ENCODE data around the gene WWP2.
"Not testable (repeated sequence)": the region's sequence is repeated elsewhere in the genome, so short reads cannot be mapped to it uniquely, and the experiment has no call there.

The WWP2 gene

DNA sequence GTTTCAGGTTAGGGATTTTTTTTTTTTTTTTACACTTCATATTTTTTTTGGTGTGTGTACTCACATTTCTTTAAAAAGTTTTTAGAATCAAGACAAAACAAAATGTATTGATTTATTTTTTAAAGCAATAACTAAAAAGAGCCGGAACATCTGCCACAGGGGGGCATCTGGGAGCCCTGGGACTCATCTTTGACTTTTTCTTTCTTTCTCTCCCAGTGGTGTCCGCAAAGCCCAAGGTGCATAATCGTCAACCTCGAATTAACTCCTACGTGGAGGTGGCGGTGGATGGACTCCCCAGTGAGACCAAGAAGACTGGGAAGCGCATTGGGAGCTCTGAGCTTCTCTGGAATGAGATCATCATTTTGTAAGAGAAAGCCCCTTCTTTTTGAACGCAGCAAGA lies 36.3 kb downstream of the WWP2 start:
- H3K4me1 Mint-ChIP-seq (ENCODE audit: low read depth) = no peaks in the 10 kb centered on the region
- no peaks in the 10 kb centered on the region for H3K27me3 Mint-ChIP-seq
- peaks cover 27% of the 10 kb centered on the region for H3K36me3 Mint-ChIP-seq (ENCODE audit: low read depth)
- no peaks in the 10 kb centered on the region for H3K9me3 Mint-ChIP-seq
- H3K27ac Mint-ChIP-seq = no peak overlapping the region
- no peak overlapping the region for H3K4me3 Mint-ChIP-seq

DNA sequence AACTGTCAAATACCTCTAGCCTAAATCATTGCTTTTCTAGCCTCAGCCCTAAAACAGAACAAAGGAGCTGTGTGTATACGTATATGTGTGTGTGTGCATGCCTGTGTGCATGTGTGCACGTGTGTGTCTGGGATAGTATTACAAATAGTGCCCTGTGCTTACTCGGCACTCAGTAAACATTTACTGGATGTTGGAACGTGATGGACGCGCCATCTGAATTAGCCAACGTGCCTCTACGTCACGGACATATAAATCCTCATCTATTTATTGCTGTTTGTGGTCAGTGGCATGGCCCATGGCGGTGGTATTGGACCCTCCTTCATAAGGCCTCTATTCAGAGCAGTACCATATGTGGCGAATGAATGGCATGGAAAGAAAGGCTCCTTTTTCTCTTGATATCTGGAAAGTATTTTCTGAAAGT lies 37.5 kb downstream of the WWP2 start:
- no peak overlapping the region for H3K4me3 Mint-ChIP-seq
- no peaks in the 10 kb centered on the region for H3K9me3 Mint-ChIP-seq
- H3K27ac Mint-ChIP-seq = no peak overlapping the region
- no peaks in the 10 kb centered on the region for H3K27me3 Mint-ChIP-seq
- H3K4me1 Mint-ChIP-seq (ENCODE audit: low read depth) = no peaks in the 10 kb centered on the region
- H3K36me3 Mint-ChIP-seq (ENCODE audit: low read depth) = peaks cover 28% of the 10 kb centered on the region

DNA sequence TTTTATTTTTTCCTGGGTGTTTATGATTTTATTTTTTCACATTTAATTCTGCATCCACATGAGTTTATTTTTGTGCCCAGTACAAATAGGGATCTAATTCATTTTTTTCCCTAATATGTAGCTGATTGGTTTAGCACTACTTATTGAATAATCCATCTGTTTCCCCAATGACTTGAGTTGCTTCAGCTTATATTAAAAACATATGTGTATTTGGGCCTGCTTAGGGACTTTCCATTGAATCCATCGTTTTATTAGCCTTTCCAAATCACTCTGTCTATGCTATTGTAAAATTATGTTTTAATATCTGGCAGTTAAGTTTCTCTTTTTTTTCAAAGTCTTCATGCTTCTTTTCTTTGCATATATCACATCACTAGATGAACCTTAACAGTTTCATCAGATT lies 42.2 kb downstream of the WWP2 start:
- Mint-ChIP-seq H3K4me3 (no peak overlapping the region), H3K27me3 (no peaks in the 10 kb centered on the region), H3K9me3 (no peaks in the 10 kb centered on the region), H3K4me1 (ENCODE audit: low read depth) (no peaks in the 10 kb centered on the region), H3K27ac (no peak overlapping the region), H3K36me3 (ENCODE audit: low read depth) (peaks cover 27% of the 10 kb centered on the region)

DNA sequence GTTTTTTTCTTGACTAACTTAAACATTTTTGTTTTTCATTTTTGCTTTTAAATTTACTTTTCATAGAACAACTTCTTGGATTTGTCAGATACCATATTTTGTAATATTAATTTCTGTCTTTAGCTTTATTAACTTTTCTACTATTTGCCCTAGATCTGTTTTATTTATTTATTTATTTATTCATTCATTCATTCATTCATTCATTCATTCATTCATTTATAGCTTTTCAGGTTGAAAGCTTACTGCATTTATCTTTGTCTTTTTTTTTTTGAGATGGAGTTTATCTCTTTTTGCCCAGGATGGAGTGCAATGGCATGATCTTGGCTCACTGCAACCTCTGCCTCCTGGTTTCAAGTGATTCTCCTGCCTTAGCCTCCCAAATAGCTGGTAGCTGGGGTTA lies 44.6 kb downstream of the WWP2 start:
- H3K27ac Mint-ChIP-seq; H3K9me3 Mint-ChIP-seq; H3K4me1 Mint-ChIP-seq (ENCODE audit: low read depth); H3K4me3 Mint-ChIP-seq; H3K27me3 Mint-ChIP-seq: not testable (repeated sequence)
- H3K36me3 Mint-ChIP-seq (ENCODE audit: low read depth) = peaks cover 34% of the 10 kb centered on the region

DNA sequence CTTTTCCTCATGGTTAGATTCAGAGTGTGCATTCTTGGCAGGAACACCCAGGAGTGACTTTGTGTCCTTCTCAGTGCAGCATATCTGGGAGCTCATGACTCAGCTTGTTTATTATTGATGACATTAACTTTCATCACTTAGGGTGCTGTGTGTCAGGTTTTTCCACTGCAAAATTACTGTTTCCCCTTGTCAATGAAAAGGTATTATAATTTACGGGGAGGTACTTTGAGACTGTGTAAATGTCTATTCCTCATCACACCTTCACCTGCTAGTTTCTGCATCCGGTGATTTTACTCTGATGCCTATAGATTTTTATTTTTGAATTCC lies 50.5 kb downstream of the WWP2 start:
- H3K4me3 Mint-ChIP-seq = no peak overlapping the region
- H3K27ac Mint-ChIP-seq = no peak overlapping the region
- no peaks in the 10 kb centered on the region for H3K27me3 Mint-ChIP-seq
- no peaks in the 10 kb centered on the region for H3K9me3 Mint-ChIP-seq
- H3K4me1 Mint-ChIP-seq (ENCODE audit: low read depth) = peaks cover 3% of the 10 kb centered on the region
- H3K36me3 Mint-ChIP-seq (ENCODE audit: low read depth) = peaks cover 45% of the 10 kb centered on the region

- H3K36me3 Mint-ChIP-seq (ENCODE audit: low read depth) = peaks cover 47% of the 10 kb centered on the region
- no peak overlapping the region for H3K27ac Mint-ChIP-seq
Measured at GRCh38 chr16:69814078-69814477, 51.9 kb downstream of the WWP2 start.

GRCh38 chr16:69814561-69814960 lies 52.4 kb downstream of the WWP2 start:
- peaks cover 3% of the 10 kb centered on the region for H3K4me1 Mint-ChIP-seq (ENCODE audit: low read depth)
- H3K9me3 Mint-ChIP-seq = no peaks in the 10 kb centered on the region
- H3K4me3 Mint-ChIP-seq = no peak overlapping the region
- H3K36me3 Mint-ChIP-seq (ENCODE audit: low read depth) = peaks cover 49% of the 10 kb centered on the region
- no peaks in the 10 kb centered on the region for H3K27me3 Mint-ChIP-seq
- H3K27ac Mint-ChIP-seq = no peak overlapping the region

More at GRCh38 chr16:69814078-69814477, 51.9 kb downstream of the WWP2 start:
- Mint-ChIP-seq H3K4me3 (no peak overlapping the region), H3K4me1 (ENCODE audit: low read depth) (peaks cover 3% of the 10 kb centered on the region), H3K9me3 (no peaks in the 10 kb centered on the region), H3K27me3 (no peaks in the 10 kb centered on the region)

DNA sequence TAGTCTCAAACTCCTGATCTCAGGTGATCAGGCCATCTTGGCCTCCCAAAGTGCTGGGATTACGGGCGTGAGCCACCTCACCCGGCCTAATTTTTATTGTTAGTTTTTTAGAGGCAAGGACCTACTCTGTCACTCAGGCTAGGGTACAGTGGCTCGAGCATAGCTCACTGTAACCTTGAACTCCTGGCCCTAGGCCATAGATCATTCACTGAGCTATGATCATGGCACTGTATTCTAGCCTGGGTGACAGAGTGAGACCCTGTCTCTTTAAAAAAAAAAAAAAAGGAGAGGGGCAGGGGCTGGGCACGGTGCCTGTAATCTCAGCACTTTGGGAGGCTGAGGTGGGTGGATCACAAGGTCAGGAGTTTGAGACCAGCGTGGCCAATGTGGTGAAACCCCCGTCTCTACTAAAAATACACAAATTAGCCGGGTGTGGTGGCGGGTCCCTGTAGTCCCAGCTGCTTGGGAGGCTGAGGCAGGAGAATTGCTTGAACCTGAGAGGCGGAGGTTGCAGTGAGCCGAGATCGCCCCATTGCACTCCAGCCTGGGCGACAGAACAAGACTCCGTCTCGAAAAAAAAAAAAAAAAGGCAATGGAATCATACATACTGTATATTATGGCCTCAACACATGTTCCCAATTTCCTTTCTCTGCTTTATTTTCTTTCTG lies 53.2 kb downstream of the WWP2 start:
- H3K27me3 Mint-ChIP-seq; H3K27ac Mint-ChIP-seq; H3K4me3 Mint-ChIP-seq; H3K9me3 Mint-ChIP-seq; H3K4me1 Mint-ChIP-seq (ENCODE audit: low read depth): not testable (repeated sequence)
- peaks cover 43% of the 10 kb centered on the region for H3K36me3 Mint-ChIP-seq (ENCODE audit: low read depth)

DNA sequence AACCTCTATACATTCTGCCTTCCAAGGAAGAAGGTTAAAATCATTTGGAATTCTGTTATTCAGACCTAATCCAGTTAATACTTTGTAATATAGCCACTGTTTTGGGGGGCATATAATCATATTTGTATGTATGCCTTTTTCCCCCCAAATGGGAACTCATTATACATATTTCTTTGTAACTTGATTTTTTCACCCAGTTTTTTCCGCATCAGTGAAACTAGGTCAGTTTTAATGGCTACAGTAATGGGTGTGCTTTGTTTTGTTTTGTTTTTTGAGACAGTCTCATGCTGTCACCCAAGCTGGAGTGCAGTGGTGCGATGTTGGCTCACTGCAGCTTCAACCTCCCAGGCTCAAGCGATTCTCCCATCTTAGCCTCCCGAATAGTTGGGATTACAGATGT lies 54.9 kb downstream of the WWP2 start:
- Mint-ChIP-seq H3K4me3 (no peak overlapping the region), H3K9me3 (no peaks in the 10 kb centered on the region), H3K4me1 (ENCODE audit: low read depth) (no peaks in the 10 kb centered on the region), H3K27me3 (no peaks in the 10 kb centered on the region), H3K27ac (no peak overlapping the region), H3K36me3 (ENCODE audit: low read depth) (peaks cover 41% of the 10 kb centered on the region)

DNA sequence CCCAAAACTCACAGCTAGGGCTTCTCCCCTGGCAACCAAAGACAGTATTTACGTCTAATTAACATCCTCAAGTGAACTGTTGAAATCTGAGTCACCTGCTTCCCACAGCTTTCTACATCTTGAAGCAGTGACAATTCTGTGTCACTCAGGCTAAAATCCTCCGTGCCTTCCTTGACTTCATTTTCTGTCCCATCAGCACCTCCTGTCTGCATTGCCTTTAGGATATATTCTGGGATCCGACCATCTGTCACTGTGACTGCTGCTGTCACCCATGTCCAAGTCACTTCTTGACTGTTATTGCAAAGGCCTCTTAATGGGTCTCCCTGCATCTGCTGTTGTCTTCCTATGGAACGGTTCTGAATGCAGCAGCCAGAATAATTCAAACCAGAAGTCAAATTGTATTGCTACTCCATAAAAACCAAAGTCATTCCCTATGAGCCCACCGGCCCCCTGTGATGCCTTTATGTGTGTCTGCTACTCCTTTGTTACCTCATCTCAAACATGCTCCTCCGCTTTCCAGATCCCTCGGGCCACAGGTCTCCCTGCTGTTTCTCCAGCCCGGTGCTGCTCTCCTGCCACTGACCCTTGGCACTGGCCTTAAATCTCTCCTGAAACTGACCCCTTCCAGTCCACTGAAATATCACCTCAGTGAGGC lies 56.9 kb downstream of the WWP2 start:
- peaks cover 4% of the 10 kb centered on the region for H3K4me1 Mint-ChIP-seq (ENCODE audit: low read depth)
- H3K27me3 Mint-ChIP-seq = no peaks in the 10 kb centered on the region
- no peaks in the 10 kb centered on the region for H3K9me3 Mint-ChIP-seq
- H3K36me3 Mint-ChIP-seq (ENCODE audit: low read depth) = peaks cover 45% of the 10 kb centered on the region
- no peak overlapping the region for H3K27ac Mint-ChIP-seq
- no peak overlapping the region for H3K4me3 Mint-ChIP-seq

DNA sequence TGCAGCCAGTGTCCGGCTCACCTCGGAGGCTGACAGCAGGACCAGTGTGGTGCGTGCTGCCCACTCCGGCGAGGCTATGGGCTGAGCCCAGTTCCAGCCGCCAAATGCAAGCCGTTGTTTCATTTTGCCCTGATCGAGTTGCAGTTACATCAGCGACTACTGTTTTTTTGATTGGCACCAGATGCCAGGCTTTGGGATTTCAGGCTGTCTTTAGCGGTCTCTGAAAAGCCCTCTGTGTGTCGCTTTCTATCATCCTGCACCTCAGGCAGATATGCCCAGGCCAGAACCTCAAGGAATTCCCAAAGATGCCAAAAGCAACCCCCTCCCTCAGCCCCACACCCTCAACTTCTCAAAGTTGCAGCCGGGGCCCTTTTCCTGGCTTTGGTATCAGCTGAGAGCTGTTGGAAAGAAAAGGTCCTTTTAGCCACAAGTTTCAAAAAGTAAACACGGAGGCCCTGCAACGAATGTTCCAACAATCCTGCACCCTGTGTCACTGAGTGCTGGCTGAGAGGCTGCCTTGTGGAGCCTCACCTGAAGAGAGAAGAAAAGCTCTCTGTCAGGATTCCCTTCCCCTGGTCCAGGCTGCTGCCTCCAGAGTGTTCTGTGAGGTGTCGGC lies 58.9 kb downstream of the WWP2 start:
- H3K36me3 Mint-ChIP-seq (ENCODE audit: low read depth) = peaks cover 41% of the 10 kb centered on the region
- H3K9me3 Mint-ChIP-seq = no peaks in the 10 kb centered on the region
- no peaks in the 10 kb centered on the region for H3K27me3 Mint-ChIP-seq
- H3K4me1 Mint-ChIP-seq (ENCODE audit: low read depth) = peaks cover 6% of the 10 kb centered on the region
- no peak overlapping the region for H3K27ac Mint-ChIP-seq
- H3K4me3 Mint-ChIP-seq = no peak overlapping the region

- Mint-ChIP-seq H3K36me3 (ENCODE audit: low read depth) (peaks cover 37% of the 10 kb centered on the region), H3K9me3 (no peaks in the 10 kb centered on the region), H3K27ac (no peak overlapping the region), H3K27me3 (no peaks in the 10 kb centered on the region), H3K4me1 (ENCODE audit: low read depth) (peaks cover 6% of the 10 kb centered on the region), H3K4me3 (no peak overlapping the region)
Measured at GRCh38 chr16:69821844-69822173, 59.7 kb downstream of the WWP2 start.

DNA sequence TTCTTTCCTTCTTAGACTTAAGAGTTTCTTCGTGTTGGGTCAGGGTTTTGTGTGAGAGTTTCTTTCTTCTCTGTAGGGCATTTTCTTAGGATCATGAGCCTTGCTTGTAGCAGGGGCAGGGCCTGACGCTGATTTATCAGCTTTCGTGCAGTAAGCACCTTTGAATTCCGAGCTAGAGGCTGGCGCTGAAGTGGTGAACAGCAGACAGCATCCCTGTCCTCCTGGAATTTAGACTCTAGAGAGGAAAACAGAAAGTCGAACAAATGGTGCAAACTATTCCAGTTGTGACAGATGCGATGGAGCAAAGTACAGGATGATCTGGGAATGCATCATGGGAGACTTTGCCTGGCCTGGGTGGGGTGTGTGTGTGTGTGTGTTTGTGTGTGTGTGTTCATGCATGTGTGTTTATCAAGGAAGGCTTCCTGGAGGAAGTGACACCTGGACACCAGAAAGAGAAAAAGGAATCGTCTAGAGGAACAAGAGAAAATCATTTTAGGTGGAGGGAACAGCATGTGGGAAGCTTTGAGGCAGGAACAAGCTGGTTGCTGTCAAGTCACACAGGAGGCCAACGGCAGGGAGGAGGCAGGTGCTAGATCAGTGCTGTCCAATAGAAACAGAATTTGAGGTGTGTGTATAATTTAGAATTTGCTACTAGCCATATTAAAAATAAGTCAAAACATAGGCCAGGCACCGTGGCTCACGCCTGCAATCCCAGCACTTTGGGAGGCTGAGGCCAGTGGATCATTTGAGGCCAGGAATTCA lies 60.2 kb downstream of the WWP2 start:
- Mint-ChIP-seq H3K9me3 (no peaks in the 10 kb centered on the region), H3K4me1 (ENCODE audit: low read depth) (peaks cover 6% of the 10 kb centered on the region), H3K4me3 (no peak overlapping the region), H3K27ac (peak overlapping the region; percentile 32), H3K36me3 (ENCODE audit: low read depth) (peaks cover 33% of the 10 kb centered on the region), H3K27me3 (no peaks in the 10 kb centered on the region)

GRCh38 chr16:69823831-69824563 lies 61.9 kb downstream of the WWP2 start:
- Mint-ChIP-seq H3K4me3 (no peak overlapping the region), H3K27ac (peak overlapping the region; percentile 81), H3K4me1 (ENCODE audit: low read depth) (peaks cover 6% of the 10 kb centered on the region), H3K27me3 (no peaks in the 10 kb centered on the region), H3K36me3 (ENCODE audit: low read depth) (peaks cover 23% of the 10 kb centered on the region), H3K9me3 (no peaks in the 10 kb centered on the region)

Data from stimulated activated naive CD8-positive, alpha-beta T cell treated with anti-CD3 and anti-CD28 coated beads, Interleukin-15, Interleukin-2, amounts not matched to agents 100 ng/mL and 50 ng/mL, for 24 hours (primary cell).